Rectal smooth muscle tissue (tissue), 1 donor: ENCODE measurements around the gene MTA2.
"Not testable (repeated sequence)": the region's sequence is repeated elsewhere in the genome, so short reads cannot be mapped to it uniquely, and the experiment has no call there.

ENCODE experiments used
- H3K27ac ChIP-seq: one replicate; pipeline ENCODE4 v1.7.0; 2013; ENCODE audit warnings: low read depth, low read length, inconsistent platforms
- H3K27me3 ChIP-seq: one replicate; pipeline ENCODE4 v1.7.0; 2013; ENCODE audit warnings: low read length; ENCODE audit not compliant: control insufficient read depth, insufficient read depth
- H3K36me3 ChIP-seq: one replicate; pipeline ENCODE4 v1.7.0; 2013; ENCODE audit warnings: low read length; ENCODE audit not compliant: control insufficient read depth, insufficient read depth
- H3K4me1 ChIP-seq: one replicate; pipeline ENCODE4 v1.7.0; 2013; ENCODE audit warnings: low read length; ENCODE audit not compliant: control insufficient read depth, insufficient read depth
- H3K4me3 ChIP-seq: one replicate; pipeline ENCODE4 v1.7.0; 2013; ENCODE audit warnings: low read length
- H3K9ac ChIP-seq: one replicate; pipeline ENCODE4 v1.7.0; 2013; ENCODE audit warnings: low read length

Gene MTA2

DNA sequence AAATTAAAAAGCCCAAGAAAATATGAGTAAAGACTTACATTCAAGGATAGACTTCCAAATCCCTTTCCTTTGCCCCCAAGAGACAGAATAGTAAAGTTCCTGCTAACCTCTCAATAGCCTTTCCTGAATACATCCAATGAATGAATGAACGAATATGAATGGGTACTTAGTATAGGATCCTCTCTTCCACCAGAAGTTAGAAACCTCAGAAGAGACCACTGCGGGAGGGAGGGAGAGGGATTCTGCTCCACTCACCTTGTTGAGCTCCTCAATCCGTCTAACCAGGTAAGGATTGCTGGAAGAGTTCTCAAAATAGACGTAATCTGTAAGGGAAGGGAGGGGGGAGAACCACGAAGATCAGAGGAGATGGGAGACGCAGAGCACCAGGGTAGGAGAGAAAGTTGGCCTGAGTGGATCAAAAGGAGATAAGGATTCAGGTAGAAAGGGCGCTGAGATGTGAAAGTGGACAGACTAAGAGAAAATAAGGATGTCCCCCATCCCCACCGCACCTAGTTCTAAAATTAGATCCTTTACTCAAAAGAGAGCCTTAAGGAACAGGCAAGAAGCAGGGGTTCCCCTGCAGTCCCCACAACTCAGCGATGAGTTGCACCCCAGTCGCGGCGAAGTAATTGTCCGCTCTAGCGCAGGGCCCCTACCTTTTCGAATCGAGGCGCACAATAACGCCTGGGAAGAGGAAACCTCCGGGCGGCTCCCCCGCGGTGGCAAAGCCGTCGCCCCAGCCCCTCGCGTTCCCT lies 1.1 kb downstream of the MTA2 start:
- Histone ChIP-seq H3K27me3 (no peaks in the 10 kb centered on the region), H3K27ac (peak overlapping the region; percentile 92), H3K9ac (peak overlapping the region; percentile 82), H3K36me3 (peaks cover 26% of the 10 kb centered on the region), H3K4me1 (peaks cover 23% of the 10 kb centered on the region), H3K4me3 (peak overlapping the region; percentile 76)

DNA sequence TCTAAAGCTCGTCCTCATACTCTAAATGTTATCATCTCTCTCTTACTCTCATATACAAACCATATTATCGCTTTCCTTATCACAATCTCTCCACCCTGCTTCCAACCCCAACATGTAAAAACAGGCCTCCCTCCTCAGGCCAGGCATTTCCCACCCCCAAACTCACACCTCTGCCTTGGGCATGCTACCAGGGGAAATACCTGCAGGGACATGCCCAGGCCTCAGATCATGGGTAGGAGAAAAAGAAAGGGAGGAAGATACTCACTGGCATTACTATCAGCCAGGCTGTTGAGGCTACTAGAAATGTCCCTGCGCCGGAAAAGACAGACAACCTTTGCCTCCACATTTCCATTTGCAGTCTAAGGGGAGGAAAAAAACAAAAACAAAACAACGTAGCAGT lies 1.8 kb downstream of the MTA2 start:
- peak overlapping the region; percentile 16 for H3K9ac ChIP-seq
- peak overlapping the region; percentile 76 for H3K4me3 ChIP-seq
- H3K27ac ChIP-seq, result peak overlapping the region; percentile 38
- peaks cover 23% of the 10 kb centered on the region for H3K4me1 ChIP-seq
- H3K27me3 ChIP-seq, result no peaks in the 10 kb centered on the region
- peaks cover 29% of the 10 kb centered on the region for H3K36me3 ChIP-seq

- Histone ChIP-seq H3K27ac (peak overlapping the region; percentile 38), H3K4me3 (peak overlapping the region; percentile 76), H3K27me3 (no peaks in the 10 kb centered on the region), H3K9ac (no peak overlapping the region), H3K4me1 (peaks cover 23% of the 10 kb centered on the region), H3K36me3 (peaks cover 36% of the 10 kb centered on the region)
Measured at GRCh38 chr11:62599069-62599696, 2.5 kb downstream of the MTA2 start.

- peaks cover 30% of the 10 kb centered on the region for H3K4me1 ChIP-seq
- H3K4me3 ChIP-seq, result no peak overlapping the region
- H3K36me3 ChIP-seq, result peaks cover 43% of the 10 kb centered on the region
- no peak overlapping the region for H3K27ac ChIP-seq
- H3K9ac ChIP-seq, result no peak overlapping the region
- no peaks in the 10 kb centered on the region for H3K27me3 ChIP-seq
Measured at GRCh38 chr11:62595124-62595523, 6.5 kb downstream of the MTA2 start.

GRCh38 chr11:62593434-62594044 lies 8.1 kb downstream of the MTA2 start:
- H3K4me3 ChIP-seq, result no peak overlapping the region
- no peak overlapping the region for H3K27ac ChIP-seq
- peaks cover 43% of the 10 kb centered on the region for H3K36me3 ChIP-seq
- peaks cover 15% of the 10 kb centered on the region for H3K4me1 ChIP-seq
- H3K27me3 ChIP-seq, result no peaks in the 10 kb centered on the region
- no peak overlapping the region for H3K9ac ChIP-seq

GRCh38 chr11:62592989-62593421 lies 8.7 kb downstream of the MTA2 start:
- Histone ChIP-seq H3K27me3 (no peaks in the 10 kb centered on the region), H3K4me1 (peaks cover 15% of the 10 kb centered on the region), H3K36me3 (peaks cover 43% of the 10 kb centered on the region), H3K4me3 (no peak overlapping the region), H3K9ac (no peak overlapping the region), H3K27ac (peak overlapping the region; percentile 93)

GRCh38 chr11:62592146-62592815 lies 9.4 kb downstream of the MTA2 start:
- peaks cover 42% of the 10 kb centered on the region for H3K36me3 ChIP-seq
- H3K27me3 ChIP-seq, result no peaks in the 10 kb centered on the region
- H3K27ac ChIP-seq, result peak overlapping the region; percentile 93
- H3K4me3 ChIP-seq, result peak overlapping the region; percentile 93
- H3K9ac ChIP-seq, result peak overlapping the region; percentile 67
- H3K4me1 ChIP-seq, result peaks cover 15% of the 10 kb centered on the region

DNA sequence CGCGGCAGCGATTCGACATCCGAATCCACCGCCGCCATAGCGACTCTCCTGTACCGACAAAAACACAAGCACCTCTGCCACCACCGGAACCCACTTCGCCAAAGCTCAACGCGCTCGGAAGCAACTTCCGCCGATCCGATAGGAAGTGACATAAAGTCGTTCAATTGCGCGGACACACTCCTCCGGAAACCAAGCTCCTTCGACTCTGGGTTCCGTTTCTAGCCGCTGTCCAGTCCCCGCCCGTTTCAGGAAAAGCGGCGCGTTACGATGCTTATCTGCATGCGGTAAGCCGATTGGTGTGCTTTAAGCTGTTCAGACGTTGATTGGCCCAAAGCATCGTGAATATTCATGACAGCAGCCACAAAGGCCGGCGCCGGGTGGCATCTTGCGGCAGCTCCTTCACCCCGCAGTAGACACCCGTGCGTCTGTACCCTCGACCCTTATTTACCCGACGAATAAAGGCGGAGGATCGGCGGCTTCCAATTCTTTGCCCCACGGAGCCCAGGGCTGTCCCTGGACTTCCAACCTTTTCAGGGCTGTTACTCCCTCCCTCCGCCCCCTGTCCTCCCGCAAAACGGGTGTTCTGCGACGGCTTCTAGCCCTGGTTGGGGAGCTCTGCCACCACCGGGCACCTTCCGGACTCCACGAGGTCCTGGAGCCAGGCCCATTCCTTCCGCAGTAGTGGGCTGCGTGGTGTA lies 10.1 kb downstream of the MTA2 start, which contains the start of gene TUT1:
TSS of gene TUT1 (minus strand) at position 76 of the 698 bp plus-strand sequence. CDS start at position 38, 38 bp downstream.
- peaks cover 39% of the 10 kb centered on the region for H3K36me3 ChIP-seq
- H3K27ac ChIP-seq, result peak within 1 kb of the TSS; percentile 93
- no peaks in the 10 kb centered on the region for H3K27me3 ChIP-seq
- H3K4me3 ChIP-seq, result peak within 1 kb of the TSS; percentile 93
- H3K9ac ChIP-seq, result peak within 1 kb of the TSS; percentile 88
- H3K4me1 ChIP-seq, result peaks cover 15% of the 10 kb centered on the region

- H3K27ac ChIP-seq, result no peak overlapping the region
- H3K9ac ChIP-seq, result no peak overlapping the region
- peaks cover 20% of the 10 kb centered on the region for H3K36me3 ChIP-seq
- no peaks in the 10 kb centered on the region for H3K27me3 ChIP-seq
- no peak overlapping the region for H3K4me3 ChIP-seq
- H3K4me1 ChIP-seq, result peaks cover 15% of the 10 kb centered on the region
Measured at GRCh38 chr11:62588966-62589637, 12.6 kb downstream of the MTA2 start.

DNA sequence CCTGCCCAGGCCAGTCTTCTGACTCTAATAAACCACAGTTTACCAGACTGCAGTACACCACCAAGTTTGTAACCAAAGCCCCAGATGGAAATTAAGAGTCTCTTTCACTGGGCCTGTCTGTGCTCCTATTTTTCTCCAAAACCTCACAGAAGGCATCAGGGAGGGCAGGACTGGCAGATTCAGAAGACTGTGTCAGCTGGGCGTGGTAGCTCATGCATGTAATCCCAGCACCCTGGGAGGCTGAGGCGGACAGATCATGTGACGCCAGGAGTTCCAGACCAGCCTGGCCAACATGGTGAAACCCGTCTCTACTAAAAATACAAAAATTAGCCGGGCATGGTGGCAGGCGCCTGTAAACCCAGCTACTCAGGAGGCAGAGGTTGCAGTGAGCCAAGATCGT lies 16.3 kb downstream of the MTA2 start:
- not testable (repeated sequence) for H3K4me3 ChIP-seq, H3K27ac ChIP-seq, H3K9ac ChIP-seq, H3K27me3 ChIP-seq, H3K4me1 ChIP-seq
- H3K36me3 ChIP-seq, result peaks cover 23% of the 10 kb centered on the region

DNA sequence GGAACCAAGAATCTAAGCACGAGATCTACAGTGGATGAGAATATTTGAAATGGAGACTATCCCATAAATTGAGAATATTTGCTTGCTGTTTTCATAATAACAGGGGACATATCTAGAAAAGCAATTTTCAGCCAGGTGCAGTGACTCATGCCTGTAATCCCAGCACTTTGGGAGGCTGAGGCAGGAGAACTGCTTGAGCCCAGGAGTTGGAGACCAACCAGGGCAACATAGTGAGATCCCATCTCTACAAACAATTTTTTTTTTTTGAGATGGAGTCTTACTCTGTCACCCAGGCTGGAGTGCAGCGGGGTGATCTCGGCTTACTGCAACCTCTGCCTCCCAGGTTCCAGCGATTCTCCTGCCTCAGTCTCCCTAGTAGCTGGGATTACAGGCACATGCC lies 19.9 kb downstream of the MTA2 start:
- H3K4me3 ChIP-seq, H3K27ac ChIP-seq, H3K27me3 ChIP-seq, H3K4me1 ChIP-seq, H3K9ac ChIP-seq: not testable (repeated sequence)
- peaks cover 16% of the 10 kb centered on the region for H3K36me3 ChIP-seq
